Gastrocnemius medialis (tissue), 4 donors: Measurements from ENCODE around the gene NELL2.

Experiments used
- POLR2A ChIP-seq, 2 donors: fragments of 450-650 bp; IDR thresholded peaks; one replicate each; pipeline ENCODE4 v1.6.1; 2017; ENCODE audit warnings: antibody characterized with exemption in 2 of 2, mild to moderate bottlenecking in 2 of 2, moderate library complexity in 2 of 2
- TF ChIP-seq, protein P1 (sequence below), 5 experiments: fragments of 450-650 bp in 3 of 5; fragments of 200-600 bp in 2 of 5; sonication (generic) in 2 of 5; IDR thresholded peaks in 4 of 5; conservative IDR thresholded peaks in 1 of 5; 1 replicate in 4 of 5; 2 replicates in 1 of 5; pipeline ENCODE4 v1.5.1; 2016 to 2019; ENCODE audit warnings: antibody characterized with exemption in 5 of 5, mild to moderate bottlenecking in 3 of 5, moderate library complexity in 3 of 5

DNA sequence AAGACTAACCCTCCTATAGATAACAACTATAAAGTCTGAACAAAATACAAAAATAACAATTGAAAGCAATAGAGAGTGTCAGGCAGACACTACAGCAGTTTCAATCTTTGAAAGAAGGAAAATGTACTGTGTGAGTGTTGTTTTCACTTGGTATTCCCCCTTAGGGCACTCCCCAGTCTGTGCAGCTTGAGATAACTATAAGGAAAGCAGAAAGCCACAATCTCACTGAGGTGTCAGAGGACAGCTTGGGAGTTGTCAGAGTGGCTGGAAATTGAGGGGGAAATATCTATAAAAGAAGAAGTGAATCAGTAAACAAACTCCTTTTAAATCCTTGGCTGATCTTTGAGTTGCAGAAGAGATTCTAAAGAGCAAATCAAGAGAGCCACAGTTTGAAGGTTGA, 364.8 kb downstream of the NELL2 start:
- TF ChIP-seq, protein P1, sequence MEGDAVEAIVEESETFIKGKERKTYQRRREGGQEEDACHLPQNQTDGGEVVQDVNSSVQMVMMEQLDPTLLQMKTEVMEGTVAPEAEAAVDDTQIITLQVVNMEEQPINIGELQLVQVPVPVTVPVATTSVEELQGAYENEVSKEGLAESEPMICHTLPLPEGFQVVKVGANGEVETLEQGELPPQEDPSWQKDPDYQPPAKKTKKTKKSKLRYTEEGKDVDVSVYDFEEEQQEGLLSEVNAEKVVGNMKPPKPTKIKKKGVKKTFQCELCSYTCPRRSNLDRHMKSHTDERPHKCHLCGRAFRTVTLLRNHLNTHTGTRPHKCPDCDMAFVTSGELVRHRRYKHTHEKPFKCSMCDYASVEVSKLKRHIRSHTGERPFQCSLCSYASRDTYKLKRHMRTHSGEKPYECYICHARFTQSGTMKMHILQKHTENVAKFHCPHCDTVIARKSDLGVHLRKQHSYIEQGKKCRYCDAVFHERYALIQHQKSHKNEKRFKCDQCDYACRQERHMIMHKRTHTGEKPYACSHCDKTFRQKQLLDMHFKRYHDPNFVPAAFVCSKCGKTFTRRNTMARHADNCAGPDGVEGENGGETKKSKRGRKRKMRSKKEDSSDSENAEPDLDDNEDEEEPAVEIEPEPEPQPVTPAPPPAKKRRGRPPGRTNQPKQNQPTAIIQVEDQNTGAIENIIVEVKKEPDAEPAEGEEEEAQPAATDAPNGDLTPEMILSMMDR (IDR thresholded peaks at IDR 0.05 in 4 of 5, conservative IDR thresholded peaks at IDR 0.05 in 1 of 5), result no peak
- TF ChIP-seq POLR2A (IDR thresholded peaks at IDR 0.05), result no peak
